ENCODE measurements around the gene TIAM2.
"Not testable (repeated sequence)": the region's sequence is repeated elsewhere in the genome, so short reads cannot be mapped to it uniquely, and the experiment has no call there.

Gene TIAM2

DNA sequence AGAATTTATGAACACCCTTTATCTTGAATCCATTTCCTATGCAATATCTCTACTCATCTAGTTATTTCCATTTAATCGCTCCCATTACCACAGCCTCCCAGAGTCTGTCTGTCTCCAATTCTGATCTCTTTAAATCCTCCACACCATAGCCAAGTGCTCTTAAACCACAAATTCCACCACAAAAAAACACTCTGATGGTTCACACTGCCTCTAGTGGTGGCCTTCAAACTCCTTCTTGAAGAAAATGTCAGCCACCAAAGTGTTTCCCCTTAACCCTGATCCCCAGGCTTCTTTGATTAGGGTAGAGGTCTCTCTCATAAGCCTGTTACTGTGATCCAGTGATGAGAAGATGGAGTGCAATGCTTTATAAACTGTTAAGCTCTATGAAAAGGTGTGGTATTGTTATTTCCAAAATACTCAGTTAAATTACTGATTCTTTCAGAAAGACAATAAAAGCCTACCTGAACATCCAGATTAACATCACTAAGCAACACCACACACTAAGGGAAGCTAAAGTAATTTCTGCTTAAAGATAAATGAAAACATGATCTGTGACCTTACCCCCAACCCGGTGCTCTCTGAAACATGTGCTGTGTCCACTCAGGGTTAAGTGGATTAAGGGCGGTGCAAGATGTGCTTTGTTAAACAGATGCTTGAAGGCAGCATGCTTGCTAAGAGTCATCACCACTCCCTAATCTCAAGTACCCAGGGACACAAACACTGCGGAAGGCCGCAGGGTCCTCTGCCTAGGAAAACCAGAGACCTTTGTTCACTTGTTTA is 273.2 kb downstream of the TIAM2 start:
- not testable (repeated sequence) for DNase-seq

GRCh38 chr6:155269765-155270164 is 274.6 kb downstream of the TIAM2 start:
- DNase-seq: no peak

GRCh38 chr6:155270561-155271091 is 275.5 kb downstream of the TIAM2 start:
- DNase-seq: no peak

GRCh38 chr6:155271145-155271544 is 276.0 kb downstream of the TIAM2 start:
- DNase-seq: no peak

DNA sequence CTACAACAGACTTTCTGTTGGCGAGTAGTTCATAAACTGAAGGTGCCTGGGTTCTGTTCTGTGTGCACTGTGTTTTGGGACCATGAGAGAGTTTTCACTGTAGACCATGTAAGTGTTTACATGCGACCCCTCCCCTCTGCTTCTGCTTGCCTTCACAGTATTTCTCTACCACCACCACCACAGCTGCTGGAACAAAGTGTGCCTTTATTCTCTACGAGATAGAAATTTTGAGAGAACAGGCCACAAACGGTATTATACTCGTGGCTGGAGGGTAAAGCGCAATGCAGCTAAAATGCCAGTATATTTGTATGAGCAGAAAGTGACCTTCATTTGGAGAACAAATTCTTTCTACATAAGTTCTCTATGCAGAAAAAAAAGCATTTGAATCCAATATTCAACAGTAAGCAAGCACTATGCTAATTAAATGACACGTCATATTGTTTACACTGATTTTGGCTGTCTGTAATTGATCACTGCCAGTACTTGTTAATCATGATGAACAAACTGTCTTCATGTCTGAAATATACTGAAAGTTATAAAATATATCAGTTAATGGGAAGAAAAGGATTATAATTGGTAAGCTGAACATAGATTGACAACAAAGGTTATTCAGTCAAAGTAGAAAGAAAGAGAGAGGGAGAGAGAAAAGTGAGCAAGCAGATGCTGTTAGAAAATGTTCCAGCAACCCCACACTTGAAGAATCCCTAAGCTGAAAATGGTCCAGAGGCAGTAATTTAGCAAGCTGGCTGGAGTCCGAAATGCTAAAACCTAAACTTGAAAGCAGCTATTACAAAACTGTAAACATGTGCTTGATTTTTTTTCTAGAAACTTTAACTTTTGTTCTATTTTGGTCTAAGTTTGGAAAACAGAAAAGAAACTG is 277.5 kb downstream of the TIAM2 start:
- DNase-seq: no peak

GRCh38 chr6:155273431-155273830 is 278.3 kb downstream of the TIAM2 start:
- DNase-seq: no peak

DNA sequence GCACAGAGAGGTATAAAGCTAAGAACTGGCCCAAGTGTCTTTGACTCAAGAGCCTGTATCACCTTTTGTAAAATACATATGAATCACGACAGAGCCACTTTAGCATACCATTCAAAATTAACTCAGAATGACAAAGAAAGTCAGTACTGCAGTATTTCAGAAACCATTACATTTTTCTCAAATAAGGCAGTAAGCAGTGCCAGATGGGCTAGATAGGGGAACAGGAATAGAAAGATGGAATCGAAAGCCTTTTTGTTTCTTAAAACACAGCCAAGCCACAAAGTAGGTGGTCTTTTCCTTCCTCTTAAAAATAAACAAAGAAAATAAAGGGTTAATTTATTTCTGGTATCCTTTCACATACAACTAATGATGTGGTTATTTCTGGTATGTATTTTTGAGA is 279.0 kb downstream of the TIAM2 start:
- no peak for DNase-seq

DNA sequence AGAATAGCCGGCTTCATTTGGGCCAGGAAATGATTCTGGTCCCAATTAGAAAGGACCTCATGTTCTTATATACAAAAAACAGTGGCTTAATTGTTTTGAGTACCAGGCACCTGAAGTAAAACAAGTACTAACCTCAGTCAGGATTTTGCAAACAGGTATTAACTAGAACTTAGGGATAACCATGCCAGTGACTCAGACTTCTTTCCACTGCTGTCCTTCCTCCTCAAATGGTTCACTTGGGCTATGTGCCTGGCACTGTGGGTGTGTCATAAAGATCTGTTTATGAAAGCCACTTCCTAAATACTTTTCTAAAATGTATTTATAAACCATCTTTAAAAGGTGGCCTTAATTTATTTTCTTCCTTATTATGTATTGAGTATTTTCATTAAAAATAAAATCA is 279.4 kb downstream of the TIAM2 start:
- no peak for DNase-seq

DNA sequence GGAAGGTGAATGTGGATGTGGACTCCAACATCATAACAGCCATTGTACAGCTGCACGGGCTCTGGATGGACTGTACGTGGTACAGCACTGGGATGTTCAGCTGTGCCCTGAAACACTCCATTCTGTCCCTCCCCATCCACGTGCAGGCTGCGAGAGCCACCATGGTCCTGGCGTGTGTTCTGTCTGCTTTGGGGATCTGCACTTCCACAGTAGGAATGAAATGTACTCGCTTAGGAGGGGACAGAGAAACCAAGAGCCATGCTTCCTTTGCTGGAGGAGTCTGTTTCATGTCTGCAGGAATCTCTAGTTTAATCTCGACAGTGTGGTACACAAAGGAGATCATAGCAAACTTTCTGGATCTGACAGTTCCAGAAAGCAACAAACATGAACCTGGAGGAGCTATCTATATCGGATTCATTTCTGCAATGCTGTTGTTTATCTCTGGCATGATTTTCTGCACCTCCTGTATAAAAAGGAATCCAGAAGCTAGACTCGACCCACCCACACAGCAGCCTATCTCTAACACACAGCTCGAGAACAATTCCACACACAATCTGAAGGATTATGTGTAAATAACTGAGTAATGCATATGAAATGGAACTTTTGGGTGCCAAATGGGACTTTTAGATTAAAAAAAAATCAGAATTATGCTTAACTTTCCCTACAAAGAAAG is 280.8 kb downstream of the TIAM2 start:
- no peak for DNase-seq

- DNase-seq: no peak
These were observed 281.5 kb downstream of the TIAM2 start for GRCh38 chr6:155276638-155277037.

DNA sequence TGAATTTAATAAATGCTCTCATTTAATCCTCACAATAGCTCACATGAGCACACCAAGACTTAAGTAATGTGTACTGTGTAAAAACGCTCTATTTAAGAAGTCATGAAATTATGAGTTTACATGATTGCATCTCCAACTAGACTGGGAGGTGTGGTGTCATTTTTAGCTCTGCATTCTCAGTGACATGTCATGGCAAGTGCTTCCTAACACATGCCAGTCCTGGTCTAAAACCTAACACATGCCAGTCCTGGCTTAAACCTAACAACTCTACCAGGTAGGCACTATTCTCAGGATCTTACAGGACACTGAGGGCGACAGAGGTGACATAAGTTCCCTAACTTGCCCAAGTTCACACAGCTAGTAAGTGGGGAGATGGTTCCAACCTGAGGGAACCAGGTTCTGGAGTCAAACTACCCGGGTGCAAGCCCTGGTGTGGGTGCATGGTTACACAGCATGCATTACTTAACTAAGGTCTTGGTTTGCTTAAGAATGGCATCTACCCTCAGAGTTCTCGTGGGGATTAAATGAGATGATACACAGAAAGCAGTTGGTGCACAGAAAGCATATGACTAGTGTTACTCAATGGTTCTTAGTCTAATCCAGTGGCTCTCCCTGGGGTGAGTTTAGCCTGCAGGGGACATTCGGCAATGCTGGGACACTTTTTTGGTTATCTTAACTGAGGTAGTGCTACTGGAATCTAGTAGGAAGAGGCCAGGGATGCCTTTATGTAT is 283.4 kb downstream of the TIAM2 start:
- no peak for DNase-seq

DNA sequence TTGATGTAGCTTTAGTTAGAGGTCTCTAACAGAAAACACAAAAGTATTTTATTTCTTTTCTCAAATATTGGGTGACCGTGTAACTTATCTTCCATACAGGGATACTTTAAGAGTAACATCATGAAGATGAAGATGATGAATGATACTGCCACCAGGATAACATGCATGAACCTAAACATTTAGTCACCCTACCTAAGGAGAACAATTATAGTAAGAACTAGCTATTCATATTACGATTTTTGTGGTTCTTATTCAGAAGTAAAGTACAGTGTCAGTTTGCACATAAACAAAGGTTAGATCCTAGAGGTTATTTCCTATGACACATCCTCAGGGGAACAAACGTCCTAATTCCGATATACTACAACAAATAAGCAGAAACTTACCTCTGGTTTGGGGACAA is 289.7 kb downstream of the TIAM2 start:
- no peak for DNase-seq

DNA sequence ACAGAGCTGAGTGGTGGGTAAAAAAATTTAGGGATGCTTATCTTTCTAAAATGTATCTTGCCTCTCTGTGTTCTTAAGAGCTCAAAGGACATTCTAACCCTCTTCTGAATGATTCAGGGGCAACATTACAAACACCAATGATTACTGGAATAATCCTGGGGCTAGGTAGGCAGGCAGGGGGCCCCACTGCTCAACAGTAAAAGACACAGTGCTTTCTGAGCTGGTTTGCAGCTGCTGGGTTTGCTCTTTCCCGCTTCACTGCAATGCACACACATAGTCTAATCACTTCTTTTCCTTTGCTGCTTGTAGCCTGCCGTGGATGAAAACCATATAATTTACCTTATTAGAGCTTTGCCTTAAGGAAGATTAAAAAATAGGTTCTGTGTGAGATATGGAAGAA is 292.6 kb downstream of the TIAM2 start:
- no peak for DNase-seq

- no peak for DNase-seq
These were observed 295.4 kb downstream of the TIAM2 start for GRCh38 chr6:155290491-155290890.

DNA sequence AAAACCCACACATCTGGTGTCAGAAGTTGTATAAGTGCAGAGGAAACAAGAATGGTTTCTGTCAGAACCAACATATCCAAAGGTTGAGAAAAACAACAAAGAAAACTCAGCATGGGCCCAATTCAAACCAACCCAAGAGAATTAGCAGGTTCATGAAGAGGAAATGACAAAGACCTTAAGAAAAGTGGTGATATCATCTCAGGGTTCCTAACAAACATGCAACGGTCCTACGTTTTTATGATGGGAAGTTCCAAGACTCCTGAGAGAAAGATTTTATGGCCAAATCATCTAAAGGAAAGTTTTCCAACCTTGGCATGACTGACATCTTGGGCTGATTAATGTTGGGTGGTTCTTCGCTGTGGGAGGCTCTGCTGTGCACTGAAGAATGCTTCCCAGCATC is 296.2 kb downstream of the TIAM2 start:
- no peak for DNase-seq

DNA sequence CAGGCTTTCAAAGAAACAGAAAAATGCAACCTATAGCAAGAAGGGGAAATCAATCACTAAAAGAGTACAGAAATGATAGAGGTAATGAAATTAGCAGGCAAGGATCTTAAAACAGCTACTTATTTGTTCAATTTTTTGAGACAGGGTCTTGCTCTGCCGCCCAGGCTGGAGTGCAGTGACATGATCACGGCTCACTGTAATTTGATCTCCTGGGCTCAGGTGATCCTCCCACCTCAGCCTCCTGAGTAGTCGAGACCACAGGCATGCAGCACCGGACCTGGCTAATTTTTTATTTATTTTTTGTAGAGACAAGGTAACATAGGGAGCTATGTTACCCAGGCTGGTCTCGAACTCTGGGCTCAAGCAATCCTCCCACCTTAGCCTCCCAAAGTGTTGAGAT is 297.6 kb downstream of the TIAM2 start:
- DNase-seq: no peak

DNA sequence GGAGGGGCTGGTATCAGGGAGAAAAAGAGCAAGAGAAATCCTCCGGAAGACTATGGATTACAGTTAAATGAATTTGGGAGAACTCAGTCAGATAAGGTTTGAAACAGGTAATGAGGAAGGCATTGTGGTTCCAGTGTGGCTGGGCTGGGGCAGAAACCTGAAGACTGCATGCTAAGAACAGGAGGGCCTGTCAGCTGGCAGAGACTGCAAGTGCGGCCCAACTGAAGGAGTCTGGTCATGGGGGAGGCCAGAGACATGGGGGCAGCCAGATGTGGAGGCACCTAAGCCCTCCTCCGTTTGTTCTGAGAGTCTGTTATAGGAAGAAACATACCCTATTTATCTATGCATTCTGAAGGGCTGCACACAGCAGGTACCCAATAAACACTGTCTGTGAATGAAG is 302.6 kb downstream of the TIAM2 start:
- no peak for DNase-seq

- DNase-seq: no peak
These were observed 306.8 kb downstream of the TIAM2 start for GRCh38 chr6:155301867-155302266.

DNA sequence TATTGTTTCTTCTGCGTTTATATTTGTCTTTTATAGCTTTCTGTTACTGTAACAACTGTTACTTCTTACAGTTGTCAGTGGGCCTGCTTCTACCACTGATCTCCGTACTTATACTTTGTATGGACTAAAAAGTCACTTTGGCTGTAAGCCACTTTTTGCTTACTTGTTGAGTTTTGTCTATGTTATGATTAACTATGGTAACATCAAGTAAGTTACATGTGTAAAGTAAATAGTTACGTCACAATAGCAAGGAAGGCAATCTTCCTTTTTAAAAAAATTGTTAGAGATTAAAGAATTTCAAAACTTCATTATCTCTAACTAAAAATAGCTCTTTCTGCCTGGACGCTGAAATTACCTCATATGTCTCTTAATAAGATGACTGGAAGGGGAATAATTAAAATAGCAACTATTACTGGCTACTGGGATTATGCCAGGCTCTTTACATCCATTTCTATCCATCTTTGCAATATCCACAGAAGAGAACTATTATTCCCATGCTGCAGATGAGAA is 308.3 kb downstream of the TIAM2 start:
- DNase-seq: no peak

DNA sequence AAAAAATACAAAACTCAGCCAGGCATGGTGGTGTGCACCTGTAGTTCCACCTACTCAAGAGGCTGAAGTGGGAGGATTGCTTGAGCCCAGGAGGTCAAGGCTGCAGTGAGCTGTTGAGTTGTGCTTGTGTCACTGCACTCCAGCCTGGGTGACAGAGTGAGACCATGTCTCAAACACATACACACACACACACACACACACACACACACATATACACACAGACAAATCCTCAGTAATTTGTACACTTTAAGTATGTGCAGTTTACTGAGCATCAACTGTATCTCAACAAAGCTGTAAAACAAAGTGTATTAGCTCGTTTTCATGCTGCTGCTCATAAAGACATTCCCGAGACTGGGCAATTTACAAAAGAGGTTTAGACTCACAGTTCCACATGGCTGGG is 311.8 kb downstream of the TIAM2 start:
- no peak for DNase-seq
